ENCODE results near the gene MIPEP. TPM values are rescaled to one million over a fixed set of nuclear protein-coding genes. Genes with fewer than 3 reads are reported as not detected.
A peak's percentile ranks its signal among the peaks of the same experiment; 100 is the strongest.

Gene MIPEP
- total and polyA plus RNA-seq, 12 donors: 13.9 to 28.6 (median 20.7) TPM

DNA sequence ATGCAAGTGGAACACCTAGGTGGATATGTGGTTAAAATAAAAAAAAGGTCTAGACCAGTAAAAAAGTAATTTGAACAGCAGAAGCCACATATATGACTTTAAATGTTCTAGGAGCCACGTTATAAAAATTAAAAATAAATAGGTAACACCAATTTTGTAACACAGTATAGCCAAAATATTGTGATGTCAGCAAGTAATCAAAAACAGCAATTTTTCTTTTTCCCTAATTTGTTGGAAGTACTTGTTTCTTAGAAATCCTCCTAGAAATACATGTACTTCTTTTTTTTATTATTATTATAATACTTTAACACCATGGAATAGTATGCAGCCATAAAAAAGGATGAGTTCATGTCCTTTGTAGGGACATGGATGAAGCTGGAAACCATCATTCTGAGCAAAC lies 33.8 kb upstream of the MIPEP start:
- intact Hi-C loops (cut with DNase I): loop anchor here in 1 of 2 donors (5.0 kb wide), 1 partner anchor 299 kb away; no protein-coding TSS in a partner anchor
- 39 to 50% (median 43%) methylated on average over 1 of the region's 1 CpG for WGBS, 4 donors

DNA sequence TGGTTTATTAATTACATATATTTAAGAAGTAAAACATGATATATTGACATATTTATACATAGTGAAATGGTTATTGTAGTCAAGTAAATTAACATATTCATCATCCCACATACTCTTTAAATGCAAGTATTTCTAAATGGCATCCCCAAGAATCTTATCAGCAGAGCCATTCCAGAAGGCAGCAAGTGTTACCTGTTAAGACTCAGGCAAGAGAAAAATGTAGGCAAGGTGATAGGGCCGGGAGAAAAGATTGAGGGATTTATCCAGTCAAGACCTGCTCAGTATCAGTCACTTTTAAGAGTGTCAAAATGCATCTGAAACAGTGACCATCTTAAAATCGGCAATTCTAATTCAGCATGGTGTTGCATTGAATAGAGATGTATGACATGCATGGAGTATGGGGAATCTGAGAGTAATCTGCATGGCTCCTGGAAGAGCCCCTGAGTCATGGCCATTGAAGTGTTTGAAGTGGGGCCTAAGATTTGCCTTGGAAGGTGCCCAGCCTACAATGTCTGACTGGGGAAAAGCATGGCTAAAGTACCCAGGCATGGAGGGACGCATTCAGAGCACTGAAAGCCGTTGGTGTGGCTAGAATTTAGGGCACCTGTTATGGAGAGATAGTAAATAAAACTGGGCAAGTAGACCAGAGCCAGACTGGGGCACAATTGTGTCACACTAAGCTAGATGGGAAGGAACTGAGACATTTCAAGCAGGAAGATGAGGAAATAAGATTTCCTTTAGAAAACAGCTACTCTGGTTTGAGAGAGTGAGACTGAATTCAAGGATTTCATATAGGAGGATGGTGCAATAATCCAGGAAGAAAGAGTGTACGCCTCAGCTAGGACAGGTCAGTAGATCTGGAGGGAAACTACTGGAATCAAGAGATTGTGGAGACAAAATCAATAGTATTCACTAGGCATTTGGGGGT lies 33.1 kb upstream of the MIPEP start:
- H3K9me3 ChIP-seq (replicated peaks in 1 of 3): no peaks in the 10 kb centered on the region
- no peak for DNase-seq
- no peaks in the 10 kb centered on the region for H3K27me3 ChIP-seq
- H3K4me1 ChIP-seq (replicated peaks in 1 of 2): no peaks in the 10 kb centered on the region
- H3K4me3 ChIP-seq: no peak overlapping the region
- no peak overlapping the region for H3K27ac ChIP-seq
- 65 to 74% (median 67%) methylated on average over 5 of the region's 5 CpGs for WGBS, 4 donors
- intact Hi-C loops (cut with DNase I): loop anchor here in 1 of 2 donors (5.0 kb wide), 1 partner anchor 300 kb away; no protein-coding TSS in a partner anchor
- TF ChIP-seq, protein P1, sequence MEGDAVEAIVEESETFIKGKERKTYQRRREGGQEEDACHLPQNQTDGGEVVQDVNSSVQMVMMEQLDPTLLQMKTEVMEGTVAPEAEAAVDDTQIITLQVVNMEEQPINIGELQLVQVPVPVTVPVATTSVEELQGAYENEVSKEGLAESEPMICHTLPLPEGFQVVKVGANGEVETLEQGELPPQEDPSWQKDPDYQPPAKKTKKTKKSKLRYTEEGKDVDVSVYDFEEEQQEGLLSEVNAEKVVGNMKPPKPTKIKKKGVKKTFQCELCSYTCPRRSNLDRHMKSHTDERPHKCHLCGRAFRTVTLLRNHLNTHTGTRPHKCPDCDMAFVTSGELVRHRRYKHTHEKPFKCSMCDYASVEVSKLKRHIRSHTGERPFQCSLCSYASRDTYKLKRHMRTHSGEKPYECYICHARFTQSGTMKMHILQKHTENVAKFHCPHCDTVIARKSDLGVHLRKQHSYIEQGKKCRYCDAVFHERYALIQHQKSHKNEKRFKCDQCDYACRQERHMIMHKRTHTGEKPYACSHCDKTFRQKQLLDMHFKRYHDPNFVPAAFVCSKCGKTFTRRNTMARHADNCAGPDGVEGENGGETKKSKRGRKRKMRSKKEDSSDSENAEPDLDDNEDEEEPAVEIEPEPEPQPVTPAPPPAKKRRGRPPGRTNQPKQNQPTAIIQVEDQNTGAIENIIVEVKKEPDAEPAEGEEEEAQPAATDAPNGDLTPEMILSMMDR (IDR thresholded peaks at IDR 0.05): no peak
- TF ChIP-seq POLR2A (IDR thresholded peaks at IDR 0.05): no peak
- no peaks in the 10 kb centered on the region for H3K36me3 ChIP-seq (replicated peaks in 1 of 2)

More for the DNA sequence above, 33.8 kb upstream of the MIPEP start:
- Histone ChIP-seq H3K27ac (no peak overlapping the region), H3K9me3 (replicated peaks in 1 of 3) (no peaks in the 10 kb centered on the region), H3K27me3 (no peaks in the 10 kb centered on the region), H3K4me1 (replicated peaks in 1 of 2) (no peaks in the 10 kb centered on the region), H3K36me3 (replicated peaks in 1 of 2) (no peaks in the 10 kb centered on the region), H3K4me3 (no peak overlapping the region)
- TF ChIP-seq POLR2A (IDR thresholded peaks at IDR 0.05): no peak
- TF ChIP-seq, protein P1 (IDR thresholded peaks at IDR 0.05): no peak
- DNase-seq: no peak

DNA sequence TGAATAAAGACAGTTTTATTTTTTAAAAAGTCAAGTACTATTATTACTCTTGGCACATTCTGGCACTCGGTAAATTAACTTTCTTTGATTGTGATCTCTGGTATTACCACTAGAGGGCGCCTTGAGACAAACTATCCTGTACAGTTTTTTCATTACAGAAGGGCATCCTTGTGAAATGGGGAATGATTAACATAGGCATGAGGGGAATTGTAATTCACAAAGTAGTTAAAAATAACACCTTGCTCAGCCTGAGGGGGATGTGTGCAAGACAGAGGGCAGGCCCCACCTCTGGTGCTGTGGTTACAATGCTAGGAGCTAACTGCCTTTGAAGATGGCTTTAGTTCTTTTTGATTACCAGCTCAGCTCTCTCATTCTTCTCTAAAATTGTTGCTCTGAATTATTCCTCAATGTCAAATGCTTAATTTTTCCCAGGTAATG lies 32.3 kb upstream of the MIPEP start:
- Histone ChIP-seq H3K27me3 (no peaks in the 10 kb centered on the region), H3K9me3 (replicated peaks in 1 of 3) (no peaks in the 10 kb centered on the region), H3K27ac (no peak overlapping the region), H3K36me3 (replicated peaks in 1 of 2) (no peaks in the 10 kb centered on the region), H3K4me3 (no peak overlapping the region), H3K4me1 (replicated peaks in 1 of 2) (no peaks in the 10 kb centered on the region)
- no peak for DNase-seq
- no peak for TF ChIP-seq POLR2A (IDR thresholded peaks at IDR 0.05)
- TF ChIP-seq, protein P1 (IDR thresholded peaks at IDR 0.05): peak; percentile 39 to 70 (median 63)
- intact Hi-C loops (cut with DNase I): loop anchor here in 1 of 2 donors (5.0 kb wide), 1 partner anchor 301 kb away; no protein-coding TSS in a partner anchor
- 14 to 18% (median 17%) methylated on average over 2 of the region's 2 CpGs for WGBS, 4 donors

DNA sequence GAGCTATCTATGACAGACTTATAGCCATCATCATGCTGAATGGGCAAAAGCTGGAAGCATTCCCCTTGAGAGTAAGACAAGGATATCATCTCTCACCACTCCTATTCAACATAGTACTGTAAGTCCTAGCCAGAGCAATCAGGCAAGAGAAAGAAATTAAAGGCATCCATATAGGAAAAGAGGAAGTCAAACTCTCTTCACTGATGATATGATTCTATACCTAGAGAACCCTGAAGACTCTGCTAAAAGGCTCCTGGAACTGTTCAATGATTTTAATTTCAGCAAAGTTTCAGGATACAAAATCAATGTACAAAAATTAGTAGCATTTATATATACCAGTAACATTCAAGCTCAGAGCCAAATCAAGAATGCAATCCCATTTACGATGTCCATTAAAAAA lies 29.8 kb upstream of the MIPEP start:
- TF ChIP-seq POLR2A (IDR thresholded peaks at IDR 0.05): no peak
- TF ChIP-seq, protein P1 (IDR thresholded peaks at IDR 0.05): no peak
- intact Hi-C loops (cut with DNase I): no loop called here
- H3K27me3 ChIP-seq: no peaks in the 10 kb centered on the region
- no peaks in the 10 kb centered on the region for H3K36me3 ChIP-seq (replicated peaks in 1 of 2)
- H3K4me1 ChIP-seq (replicated peaks in 1 of 2): no peaks in the 10 kb centered on the region
- WGBS, 4 donors: 73 to 96% (median 90%) methylated on average over 1 of the region's 1 CpG
- H3K4me3 ChIP-seq: no peak overlapping the region
- no peak overlapping the region for H3K27ac ChIP-seq
- DNase-seq: no peak
- H3K9me3 ChIP-seq (replicated peaks in 1 of 3): no peaks in the 10 kb centered on the region

Data from adrenal gland (tissue), 12 donors.